Stimulated activated CD8-positive, alpha-beta memory T cell treated with anti-CD3 and anti-CD28 coated beads, Interleukin-7, amount 100 ng/mL, for 24 hours (primary cell): Measurements from ENCODE around the gene IGFBP2.

Experiments
- DNase-seq: peaks from one replicate; pipeline ENCODE4 v3.0.0-alpha.2; 2020; ENCODE audit warnings: low read depth

IGFBP2 gene

DNA sequence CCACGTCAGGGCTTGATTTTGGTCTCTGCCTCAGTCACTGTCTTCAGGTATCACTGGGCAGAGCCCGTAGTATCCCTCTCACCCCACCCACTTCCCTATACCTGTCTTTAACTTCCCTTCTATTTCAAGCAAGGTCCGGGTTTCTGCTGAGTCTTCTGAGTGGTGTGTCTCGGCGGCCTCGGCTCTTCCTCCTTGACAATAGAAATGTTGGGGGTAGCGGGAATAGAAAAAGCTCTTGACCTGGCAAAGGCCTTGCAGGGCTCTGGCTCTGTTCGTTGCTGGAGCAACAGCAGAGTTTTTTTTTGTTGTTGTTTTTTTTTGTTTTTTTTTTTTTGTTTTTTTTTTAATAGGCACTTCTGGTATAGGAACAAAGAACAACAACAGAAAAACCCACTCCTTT is 78.1 kb downstream of the IGFBP2 start:
- DNase-seq, result no peak

DNA sequence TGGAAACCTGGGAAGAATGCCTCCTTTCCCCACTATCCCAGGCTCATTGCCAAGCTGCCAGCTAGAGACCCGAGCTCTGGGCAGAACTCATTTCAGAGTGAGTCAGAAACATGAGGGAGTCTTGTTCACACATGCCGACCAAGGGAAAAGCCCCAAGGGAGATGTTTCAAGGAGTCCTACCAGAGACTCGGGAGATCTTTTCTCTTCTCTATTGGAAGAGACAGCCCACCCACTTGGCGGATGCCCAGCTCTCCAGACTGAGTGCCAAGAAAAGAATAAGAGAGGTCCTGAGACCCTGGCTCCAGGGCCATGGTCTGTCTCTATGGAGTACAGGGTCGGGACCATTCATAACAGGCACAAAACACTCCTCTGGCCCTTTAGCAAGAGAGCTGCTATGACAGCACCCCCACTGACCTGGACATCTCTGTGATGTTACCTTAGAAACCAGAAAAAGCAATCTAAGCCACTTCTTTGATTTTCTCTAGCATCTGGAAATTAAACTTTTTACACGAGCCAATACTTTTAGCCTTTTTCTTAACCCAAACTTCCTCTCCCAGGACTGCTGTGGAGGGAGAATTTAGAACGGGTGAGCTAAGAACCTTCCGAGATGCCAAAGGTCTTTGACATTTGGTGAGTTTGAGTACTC is 80.6 kb downstream of the IGFBP2 start:
- no peak for DNase-seq
